GM12873 (cell line): Measurements from ENCODE around the gene TRERF1.

Experiments
- TF ChIP-seq, protein P1 (sequence below): IDR thresholded peaks from 2 replicates; pipeline ENCODE4 v1.5.1; 2012; ENCODE audit warnings: low read depth, mild to moderate bottlenecking, moderate library complexity, low read length, control low read depth; ENCODE audit not compliant: insufficient read depth; ENCODE audit errors: missing control alignments

TRERF1 gene

GRCh38 chr6:42454428-42454791 is 2.7 kb upstream of the TRERF1 start:
- TF ChIP-seq, protein P1, sequence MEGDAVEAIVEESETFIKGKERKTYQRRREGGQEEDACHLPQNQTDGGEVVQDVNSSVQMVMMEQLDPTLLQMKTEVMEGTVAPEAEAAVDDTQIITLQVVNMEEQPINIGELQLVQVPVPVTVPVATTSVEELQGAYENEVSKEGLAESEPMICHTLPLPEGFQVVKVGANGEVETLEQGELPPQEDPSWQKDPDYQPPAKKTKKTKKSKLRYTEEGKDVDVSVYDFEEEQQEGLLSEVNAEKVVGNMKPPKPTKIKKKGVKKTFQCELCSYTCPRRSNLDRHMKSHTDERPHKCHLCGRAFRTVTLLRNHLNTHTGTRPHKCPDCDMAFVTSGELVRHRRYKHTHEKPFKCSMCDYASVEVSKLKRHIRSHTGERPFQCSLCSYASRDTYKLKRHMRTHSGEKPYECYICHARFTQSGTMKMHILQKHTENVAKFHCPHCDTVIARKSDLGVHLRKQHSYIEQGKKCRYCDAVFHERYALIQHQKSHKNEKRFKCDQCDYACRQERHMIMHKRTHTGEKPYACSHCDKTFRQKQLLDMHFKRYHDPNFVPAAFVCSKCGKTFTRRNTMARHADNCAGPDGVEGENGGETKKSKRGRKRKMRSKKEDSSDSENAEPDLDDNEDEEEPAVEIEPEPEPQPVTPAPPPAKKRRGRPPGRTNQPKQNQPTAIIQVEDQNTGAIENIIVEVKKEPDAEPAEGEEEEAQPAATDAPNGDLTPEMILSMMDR, result no peak

GRCh38 chr6:42453654-42454427 is 2.1 kb upstream of the TRERF1 start:
- TF ChIP-seq, protein P1, result no peak

- TF ChIP-seq, protein P1, result peak; percentile 2
Measured at GRCh38 chr6:42453031-42453653, 1.4 kb upstream of the TRERF1 start.

DNA sequence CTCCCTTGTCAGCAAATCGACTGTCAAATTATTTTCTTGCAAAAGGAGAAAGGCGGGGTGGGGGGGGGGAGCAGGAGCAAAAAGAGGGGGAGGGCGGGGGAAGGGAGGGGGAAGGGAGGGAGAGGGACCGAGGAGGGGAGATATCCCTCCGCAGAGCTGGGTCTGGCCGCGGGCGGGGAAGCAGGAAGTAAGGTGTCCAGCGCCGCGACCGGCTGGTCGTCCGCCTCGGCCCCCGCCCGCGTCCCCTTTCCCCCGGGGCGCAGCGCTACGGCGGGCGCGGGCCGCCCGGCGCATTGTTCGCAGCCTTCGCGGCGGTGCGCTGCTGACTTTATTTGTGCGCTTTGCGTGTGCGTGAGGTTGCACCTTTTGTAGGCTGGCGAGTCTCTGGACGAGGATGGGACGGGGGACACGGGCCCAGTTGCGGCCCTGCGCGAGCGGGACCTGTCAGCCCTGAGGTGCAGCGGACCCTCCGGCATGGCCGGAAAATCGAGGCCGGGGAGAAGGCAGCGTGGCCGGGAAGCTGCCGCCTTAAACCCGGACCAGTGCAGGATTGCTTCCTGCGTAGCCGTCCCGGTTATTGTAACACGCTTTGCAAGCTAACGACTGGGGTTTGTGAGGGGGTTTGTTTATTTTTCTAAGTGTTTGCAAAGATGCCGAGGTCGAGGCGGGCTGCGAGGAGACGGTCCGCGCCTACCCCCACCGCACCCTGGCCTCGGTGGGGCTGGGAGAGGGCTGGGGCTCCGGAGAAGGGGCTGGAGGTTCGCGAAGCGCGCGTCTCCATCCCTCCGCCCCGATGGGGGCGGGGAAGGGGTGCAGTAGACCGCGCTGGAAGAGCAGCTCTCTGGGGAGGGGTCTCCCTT is 675 bp upstream of the TRERF1 start:
- TF ChIP-seq, protein P1, result no peak

DNA sequence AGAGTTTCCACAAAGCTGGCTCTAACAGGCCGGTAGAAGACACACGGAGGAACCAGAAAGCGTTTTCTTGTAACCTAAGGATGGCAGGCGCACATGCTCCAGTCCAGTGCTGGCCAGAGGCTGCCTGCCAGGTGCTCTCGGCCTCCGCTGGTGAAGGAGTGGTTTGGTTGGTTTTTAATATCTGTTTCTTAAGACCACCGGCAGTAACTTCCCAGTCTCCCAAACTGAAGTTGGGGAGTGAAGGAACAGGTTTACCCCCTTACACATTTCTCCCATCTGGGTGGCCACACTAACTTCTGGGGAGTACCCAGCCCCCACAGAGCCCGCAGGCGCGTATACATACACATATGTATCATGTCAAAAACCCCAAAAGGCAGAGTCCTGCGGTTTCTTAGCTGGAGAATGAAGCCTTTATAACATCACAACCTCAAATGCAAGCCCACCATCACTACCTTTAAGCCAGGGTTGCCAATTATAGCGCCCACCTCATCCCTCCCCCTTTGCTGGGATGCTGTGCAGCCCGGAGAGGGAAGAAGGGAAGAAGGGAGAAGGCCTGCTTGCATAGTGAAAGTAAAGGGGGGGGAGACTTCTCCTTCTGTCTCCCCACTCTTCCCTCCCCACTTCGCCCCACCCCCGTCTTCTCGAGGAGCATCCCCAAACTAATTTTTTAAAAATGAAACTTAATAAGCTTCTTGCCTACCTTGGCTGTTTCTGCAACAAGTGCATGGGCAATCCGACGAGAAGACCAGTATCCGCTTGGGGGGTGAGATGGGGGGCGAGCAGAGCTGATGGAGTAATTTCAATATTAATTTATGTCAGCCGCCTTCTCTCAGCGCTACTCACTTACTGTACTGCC is 1.0 kb downstream of the TRERF1 start:
- TF ChIP-seq, protein P1, result no peak

GRCh38 chr6:42449917-42450476 is 1.7 kb downstream of the TRERF1 start:
- TF ChIP-seq, protein P1, result no peak
